AG08395 (cell line): ENCODE data around the gene KCNK7.
A peak's percentile ranks its signal among the peaks of the same experiment; 100 is the strongest.

Experiments used
- DNase-seq: peaks from one replicate; pipeline ENCODE4 v3.0.0; 2012; ENCODE audit warnings: mixed read lengths, low spot score

KCNK7 gene

DNA sequence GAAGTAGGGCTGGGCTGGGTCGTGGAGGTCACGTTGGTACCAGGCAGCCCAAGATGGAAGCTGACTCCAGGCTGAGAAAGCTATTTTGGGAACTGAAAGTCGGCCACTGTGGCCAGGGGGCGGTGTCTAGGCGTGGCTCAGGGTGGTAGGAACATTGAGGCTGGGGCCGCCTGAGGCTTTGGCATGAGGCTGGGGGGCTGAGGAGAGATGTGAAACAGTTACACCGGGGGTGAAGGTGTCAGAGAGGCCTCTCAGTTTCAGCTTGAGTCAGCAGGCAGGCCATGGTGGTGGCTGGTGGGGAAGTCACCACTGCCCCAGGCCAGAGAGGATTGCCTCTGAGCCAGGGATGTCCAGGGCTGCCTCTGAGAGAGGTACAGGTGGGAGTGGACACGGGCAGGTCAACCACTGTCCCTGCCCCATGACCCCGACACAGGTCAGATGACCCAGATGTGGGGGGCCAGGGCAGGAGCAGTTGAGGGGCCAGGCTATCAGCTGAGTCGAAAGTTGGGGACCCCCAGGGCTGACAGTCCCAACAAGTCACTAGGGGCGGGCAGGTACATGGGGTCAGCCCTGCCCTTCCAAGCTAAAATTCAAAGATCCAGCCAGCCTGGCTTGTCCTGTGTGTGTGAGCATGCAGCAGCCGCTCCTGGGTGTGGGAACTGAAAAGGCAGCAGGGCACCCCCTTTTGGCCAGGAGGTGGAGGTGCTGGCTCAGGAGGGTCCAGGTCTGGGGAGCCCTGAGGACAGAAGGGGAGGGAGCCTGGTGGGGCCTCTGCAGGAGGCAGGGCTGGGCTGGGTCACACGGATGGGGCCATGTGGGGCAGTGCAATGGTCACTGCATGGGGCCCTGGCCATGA, 7.2 kb downstream of the KCNK7 start:
- DNase-seq, result peak; percentile 38

DNA sequence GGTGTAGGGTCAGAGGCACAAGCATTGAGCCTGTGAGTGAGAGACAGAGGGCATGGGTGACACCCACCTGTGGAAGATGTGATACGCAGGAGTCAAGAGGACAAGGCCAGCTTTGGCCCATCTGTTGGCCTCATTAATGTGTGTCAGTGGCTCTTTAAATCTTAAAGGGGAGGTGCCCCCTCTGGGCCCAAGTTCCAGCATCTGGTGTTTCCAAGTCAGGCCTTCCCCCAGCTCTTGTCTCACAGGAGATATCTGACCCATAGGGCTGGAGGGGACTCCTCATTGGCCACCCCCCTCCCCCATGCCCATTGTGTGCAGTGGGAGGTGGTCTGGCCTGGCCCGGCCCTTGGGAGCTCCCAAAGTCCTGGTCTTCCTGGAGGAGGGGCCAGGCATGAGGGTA, 8.9 kb downstream of the KCNK7 start:
- DNase-seq, result peak; percentile 88

DNA sequence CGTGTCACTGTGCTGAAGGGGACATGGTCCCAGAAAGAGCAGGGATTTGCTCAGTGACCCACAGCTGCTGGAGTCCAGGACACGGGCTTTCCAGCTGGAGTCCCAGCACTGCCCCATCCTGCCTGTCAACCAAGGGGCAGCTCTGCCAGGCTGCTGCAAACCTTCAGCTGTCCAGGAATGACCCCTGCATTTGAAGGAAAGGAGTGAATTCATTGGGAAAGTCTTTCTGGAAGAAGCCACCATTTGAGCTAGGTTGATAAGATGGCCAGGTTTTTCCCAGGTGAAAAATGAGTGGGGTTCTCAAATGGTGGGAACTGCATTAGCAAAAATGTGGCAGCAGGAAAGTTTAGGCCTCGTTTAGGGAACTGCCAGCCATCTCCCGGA, 9.4 kb downstream of the KCNK7 start:
- no peak for DNase-seq

- DNase-seq, result no peak
Measured at GRCh38 chr11:65585396-65586246, 10.0 kb downstream of the KCNK7 start.

GRCh38 chr11:65584723-65585171, 10.9 kb downstream of the KCNK7 start:
- DNase-seq, result no peak

DNA sequence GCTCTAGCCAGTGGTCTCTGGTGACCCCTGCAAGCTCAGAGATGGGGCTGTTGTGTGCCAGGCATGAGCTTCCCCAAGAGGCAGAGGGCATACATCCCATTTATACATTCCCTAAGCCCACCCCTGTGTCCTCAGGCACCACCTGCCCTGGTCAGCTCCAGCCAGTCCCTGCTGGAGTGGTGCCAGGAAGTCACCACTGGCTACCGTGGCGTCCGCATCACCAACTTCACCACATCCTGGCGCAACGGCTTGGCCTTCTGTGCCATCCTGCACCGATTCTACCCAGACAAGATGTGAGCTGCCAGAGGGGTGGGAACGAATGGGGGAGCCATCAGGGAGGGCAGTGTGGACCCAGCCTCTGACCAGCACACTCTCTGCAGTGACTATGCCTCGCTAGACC, 11.5 kb downstream of the KCNK7 start:
- no peak for DNase-seq

DNA sequence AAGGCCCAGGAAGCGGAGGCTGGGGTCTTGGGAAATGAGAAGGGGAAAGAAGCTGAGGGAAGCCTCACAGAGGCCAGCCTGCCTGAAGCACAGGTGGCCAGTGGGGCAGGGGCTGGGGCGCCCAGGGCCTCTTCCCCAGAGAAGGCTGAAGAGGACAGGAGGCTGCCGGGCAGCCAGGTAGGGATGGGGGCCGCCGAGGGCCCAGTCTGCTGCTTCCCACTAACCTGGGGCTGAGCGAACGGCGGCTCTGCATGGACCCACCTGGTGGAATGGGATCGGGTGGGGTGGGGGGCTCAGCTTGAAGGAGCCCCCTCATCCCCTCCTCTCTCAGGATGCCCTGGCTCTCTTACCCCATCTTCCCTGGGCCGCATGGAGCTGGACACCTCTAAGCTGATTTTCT, 12.0 kb downstream of the KCNK7 start:
- no peak for DNase-seq

- DNase-seq, result no peak
Measured at GRCh38 chr11:65581928-65582327, 13.7 kb downstream of the KCNK7 start.

DNA sequence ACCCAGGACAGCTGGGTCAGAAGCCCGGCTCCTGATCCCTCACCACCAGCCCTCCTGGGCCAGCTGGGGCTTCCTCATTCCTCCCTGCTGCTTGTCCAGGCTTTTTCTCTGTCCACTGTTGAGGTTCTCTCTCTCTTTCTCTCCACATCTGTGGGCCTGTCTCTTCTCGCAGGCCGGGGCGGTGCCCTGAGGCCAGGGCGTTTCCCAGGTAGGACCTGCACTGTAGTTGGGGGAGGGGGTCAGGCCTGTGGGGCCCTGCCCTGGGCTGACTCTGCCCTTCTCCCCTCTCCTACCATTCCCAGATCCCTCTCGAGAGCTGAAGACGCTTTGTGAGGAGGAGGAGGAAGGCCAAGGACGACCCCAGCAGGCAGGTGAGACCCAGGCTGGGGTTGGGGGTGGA, 14.8 kb downstream of the KCNK7 start:
- DNase-seq, result no peak

DNA sequence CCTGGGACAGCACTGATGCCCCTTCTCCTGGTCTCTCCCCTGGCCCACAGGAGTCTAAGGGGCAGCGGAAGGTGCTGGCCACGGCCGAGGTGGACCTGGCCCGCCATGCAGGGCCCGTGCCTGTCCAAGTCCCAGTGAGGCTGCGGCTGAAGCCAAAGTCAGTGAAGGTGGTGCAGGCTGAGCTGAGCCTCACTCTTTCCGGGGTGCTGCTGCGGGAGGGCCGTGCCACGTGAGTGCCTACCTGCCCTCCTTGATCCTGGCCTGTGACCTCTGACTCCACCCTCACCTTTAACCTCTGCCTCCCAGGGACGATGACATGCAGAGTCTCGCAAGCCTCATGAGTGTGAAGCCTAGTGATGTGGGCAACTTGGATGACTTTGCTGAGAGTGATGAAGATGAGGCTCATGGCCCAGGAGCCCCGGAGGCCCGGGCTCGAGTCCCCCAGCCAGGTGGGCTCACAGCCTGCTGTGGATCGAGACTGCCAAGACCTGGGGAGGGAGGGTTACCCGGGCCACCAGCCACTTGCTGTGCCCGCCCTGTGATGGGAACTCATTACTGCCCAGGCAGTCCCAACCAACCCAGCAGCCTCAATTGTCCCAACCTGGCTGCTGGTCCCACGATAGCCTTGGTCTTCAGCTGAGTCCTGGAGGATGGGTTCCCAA, 15.4 kb downstream of the KCNK7 start:
- no peak for DNase-seq

- no peak for DNase-seq
Measured at GRCh38 chr11:65579291-65579690, 16.3 kb downstream of the KCNK7 start.

DNA sequence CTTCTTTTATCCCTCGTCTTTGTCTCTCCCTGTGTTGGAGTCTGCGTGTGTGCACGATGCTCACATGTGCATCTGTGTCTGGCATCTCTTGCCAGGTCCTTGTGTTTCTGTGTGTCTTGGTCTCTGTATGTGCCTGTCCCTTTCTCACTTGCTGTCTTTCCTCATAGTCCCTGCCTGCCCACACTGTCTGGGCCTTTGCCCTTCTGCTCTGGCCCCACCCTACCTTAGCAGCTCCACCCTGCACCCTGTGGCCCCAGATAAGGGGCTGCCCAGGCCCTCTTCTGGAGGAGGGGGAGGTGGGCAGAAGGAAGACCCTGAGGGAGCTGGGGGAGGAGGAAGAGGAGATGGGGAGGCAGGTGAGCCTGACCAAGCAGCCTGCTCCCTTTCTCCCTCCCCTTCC, 16.9 kb downstream of the KCNK7 start:
- no peak for DNase-seq

GRCh38 chr11:65578134-65578533, 17.5 kb downstream of the KCNK7 start:
- no peak for DNase-seq

DNA sequence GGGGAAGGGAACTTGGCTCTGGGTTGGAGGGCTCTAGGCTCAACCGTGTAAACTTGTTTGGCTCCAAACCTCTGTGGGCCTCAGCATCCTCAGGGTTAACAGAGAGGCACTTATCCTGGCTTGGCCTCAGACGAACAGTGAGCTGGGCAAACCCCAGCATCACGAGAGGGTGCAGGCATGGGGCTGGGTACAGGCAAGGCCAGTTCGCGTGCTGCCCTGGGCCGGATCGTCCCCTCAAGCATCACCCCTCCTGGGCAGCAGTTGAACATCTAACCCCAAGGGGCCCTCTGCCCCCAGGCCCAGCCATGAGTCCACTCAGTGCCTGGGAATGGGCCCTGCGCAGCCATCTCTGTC, 17.9 kb downstream of the KCNK7 start:
- DNase-seq, result no peak

DNA sequence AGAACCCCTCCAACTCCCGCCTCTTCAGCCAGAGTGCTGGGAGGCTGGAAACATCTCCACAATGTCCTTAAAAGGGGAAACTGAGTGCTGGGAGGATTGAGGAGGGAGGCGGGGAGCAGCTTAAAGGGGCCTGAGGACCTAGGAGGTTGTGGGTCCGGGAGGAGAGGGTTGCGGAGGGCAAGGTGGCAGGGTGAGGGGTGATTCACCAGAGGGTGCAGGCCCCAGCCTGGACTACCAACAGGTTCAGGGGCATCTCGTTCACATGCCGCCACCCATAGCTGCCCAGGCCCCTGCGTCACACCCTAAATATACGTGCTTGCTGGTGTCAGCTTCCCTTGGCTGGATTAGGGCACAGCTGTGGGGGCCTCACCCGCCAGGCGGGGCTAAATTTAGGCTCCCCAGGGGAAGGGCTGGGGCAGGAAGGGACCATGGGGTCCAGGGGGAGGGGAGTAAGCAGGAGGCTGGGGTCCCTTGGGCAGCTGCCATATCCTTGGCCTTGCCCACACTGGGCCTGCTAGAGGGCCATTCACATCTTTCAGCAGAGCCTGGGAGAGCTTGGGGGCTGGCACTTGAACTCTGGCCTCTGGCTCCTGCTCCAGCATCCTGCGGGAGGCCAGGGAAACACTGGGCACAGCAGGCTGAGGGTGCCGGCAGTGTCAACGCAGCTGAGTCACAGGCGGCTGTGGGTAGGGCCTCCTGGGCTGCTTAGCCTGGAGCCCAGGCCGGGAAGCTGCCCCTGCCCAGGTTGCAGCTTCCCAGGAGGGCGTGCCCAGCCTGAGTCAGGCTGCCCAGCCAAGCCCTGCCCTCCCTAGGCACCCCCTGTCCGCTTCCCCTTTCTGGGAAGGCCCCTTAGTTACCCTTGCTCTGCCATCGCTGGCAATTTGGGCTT, 18.5 kb downstream of the KCNK7 start:
- DNase-seq, result peak; percentile 86

DNA sequence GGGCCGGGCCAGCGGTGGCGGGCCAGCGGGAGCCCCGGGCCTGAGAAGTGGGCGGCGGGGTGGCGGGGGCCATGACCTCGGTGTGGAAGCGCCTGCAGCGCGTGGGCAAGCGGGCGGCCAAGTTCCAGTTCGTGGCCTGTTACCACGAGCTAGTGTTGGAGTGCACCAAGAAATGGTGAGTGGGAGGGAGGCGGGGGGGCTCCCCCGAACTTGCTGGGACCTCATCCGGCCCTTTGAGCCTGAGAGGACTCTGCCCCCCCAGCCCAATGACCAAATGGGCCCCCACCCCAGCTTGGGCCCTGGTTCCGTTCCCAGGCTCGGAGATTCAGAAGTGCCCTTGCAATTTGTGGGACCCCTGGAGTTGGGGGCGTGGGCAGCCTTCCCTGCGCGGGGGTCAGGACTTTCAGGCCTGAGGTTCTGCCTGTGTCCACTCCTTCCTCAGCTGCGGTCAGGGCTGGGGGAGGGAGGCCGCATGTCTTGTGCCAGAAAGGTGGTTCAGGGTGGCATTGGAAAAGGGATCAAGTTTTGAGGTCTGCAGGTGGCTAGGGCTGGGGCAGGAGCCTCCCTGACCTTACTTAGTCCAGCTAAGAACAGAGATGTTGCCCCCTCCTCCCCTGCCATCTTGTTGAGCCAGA, 19.3 kb downstream of the KCNK7 start:
- DNase-seq, result no peak

DNA sequence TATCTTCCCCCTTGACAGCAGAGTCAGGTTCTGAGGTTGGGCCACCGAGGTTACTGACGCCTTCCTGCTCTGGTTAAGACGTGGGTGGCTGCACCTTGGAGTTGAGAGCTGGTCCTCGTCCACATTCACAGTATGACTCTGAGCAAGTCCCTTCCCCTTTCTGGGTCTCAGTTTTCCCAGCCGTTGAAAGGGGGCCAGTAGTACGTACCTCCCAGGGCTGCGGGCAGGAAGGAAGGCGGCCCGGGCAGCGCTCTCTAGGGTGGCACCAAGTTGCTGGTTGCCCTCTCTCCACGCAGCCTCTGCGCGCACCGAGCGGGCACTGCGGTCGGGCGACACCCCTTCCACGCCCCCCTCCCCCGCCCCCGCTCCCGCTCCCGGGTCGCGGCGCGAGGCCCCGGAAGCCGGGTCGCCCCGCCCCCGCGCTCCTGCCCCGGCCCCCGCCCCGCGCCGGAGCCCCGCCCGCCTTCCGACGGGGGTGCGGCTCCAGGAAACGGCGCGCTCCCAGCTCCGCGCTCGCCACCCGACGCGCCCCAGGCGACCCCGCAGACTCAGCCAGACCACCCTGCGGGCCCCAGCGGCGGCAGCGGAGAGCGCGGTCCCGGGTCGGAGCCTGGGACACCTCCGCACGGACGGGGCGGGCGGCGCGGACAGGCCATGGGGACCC, 19.9 kb downstream of the KCNK7 start, which contains the start of gene EHBP1L1:
Gene EHBP1L1 (plus strand): TSS at position 486 of the 664 bp plus-strand sequence. CDS start 250 bp downstream, outside the sequence.
- peak; percentile 73 for DNase-seq

- DNase-seq, result no peak
Measured at GRCh38 chr11:65574811-65575567, 20.6 kb downstream of the KCNK7 start.

- DNase-seq, result peak; percentile 95
Measured at GRCh38 chr11:65574109-65574810, 21.3 kb downstream of the KCNK7 start.
